Activated CD4-positive, alpha-beta T cell treated with anti-CD3 and anti-CD28 coated beads, Interleukin-2, amount 50 U/mL, for 1 hour (primary cell): ENCODE data around the gene L3MBTL4.
"Not testable (repeated sequence)": the region's sequence is repeated elsewhere in the genome, so short reads cannot be mapped to it uniquely, and the experiment has no call there.

Experiments used
- DNase-seq: peaks from one replicate; pipeline ENCODE4 v3.0.0-alpha.2; 2020

Gene L3MBTL4

GRCh38 chr18:6406075-6406909 lies 8.4 kb downstream of the L3MBTL4 start:
- DNase-seq: no peak

DNA sequence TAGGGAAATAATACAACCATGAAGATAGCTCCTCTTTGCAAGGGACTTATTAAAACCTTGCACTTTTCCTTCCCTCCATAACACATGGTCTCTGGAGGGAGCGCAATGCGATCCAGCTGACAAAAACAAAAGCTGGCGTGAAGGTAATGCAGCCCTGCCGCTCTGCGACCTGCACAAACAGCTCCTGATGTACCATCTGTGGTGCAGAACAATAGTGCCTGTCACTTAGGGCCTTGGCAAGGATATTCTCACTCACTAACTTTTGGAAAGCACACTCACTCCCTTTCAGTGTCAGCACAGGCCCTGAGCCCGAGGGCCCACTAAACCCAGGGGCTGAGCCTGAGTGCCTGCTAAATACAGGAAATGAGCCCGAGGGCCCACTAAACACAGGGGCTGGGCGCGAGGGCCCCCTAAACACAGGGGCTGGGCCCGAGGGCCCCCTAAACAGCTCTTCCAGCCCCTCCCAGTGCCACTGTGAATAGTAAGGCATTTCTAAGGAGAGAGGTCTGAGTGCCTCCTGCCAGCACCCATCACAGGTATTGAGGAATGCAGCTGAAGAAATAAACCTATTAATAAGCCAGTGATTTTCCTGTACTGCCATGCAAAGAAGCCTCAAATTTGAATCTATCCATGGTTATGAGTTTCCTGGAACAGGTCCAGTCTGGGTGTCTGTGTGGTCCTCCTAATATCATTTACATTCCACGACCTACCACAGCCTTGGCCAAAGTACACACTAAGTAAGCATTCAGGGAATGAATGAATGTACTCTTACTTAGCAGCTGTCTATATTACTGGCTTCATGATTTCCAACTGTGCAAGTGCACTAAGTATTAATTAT lies 9.3 kb downstream of the L3MBTL4 start:
- DNase-seq: no peak

GRCh38 chr18:6404834-6405233 lies 9.9 kb downstream of the L3MBTL4 start:
- no peak for DNase-seq

- no peak for DNase-seq
Observed at GRCh38 chr18:6401687-6402086, 13.0 kb downstream of the L3MBTL4 start.

DNA sequence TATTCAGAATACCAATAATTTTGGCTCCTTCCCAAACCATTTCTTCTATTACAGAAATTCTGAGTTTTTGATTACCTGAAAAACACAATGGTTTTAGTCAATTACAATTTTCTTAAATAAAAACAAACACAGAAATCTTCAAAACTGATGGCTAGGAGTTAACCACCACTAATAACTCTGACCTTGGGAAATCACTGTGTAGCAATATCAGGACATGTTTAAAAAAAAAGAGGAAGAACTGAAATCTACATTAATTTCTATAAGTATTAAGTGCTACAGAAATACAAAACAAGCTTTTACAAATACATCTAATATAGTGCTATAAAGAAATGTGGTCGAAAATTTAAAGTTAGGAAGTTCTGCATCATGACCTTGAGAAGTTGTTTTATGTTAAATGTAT lies 14.9 kb downstream of the L3MBTL4 start:
- no peak for DNase-seq

- DNase-seq: no peak
Observed at GRCh38 chr18:6397931-6398566, 16.7 kb downstream of the L3MBTL4 start.

DNA sequence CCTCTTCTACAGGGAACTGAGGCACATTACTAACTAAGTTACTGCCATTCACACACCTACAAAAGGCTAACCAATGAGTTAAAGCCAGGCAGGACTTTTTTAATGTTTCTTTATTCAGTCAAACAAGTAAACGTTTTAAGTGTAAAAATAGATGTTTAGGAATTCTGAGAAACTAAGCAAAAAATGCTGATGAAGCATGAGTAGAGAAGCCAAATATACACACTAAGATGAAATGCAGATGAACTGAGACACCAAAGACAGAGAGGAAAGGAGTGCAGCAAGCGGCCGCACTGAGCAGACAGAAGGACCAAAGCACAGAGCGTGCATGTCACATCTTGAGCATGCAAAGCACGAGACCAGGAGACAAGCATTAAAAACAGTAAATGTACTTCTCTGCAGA lies 17.9 kb downstream of the L3MBTL4 start:
- DNase-seq: no peak

- no peak for DNase-seq
Observed at GRCh38 chr18:6396276-6396675, 18.4 kb downstream of the L3MBTL4 start.

GRCh38 chr18:6389005-6389404 lies 25.7 kb downstream of the L3MBTL4 start:
- no peak for DNase-seq

DNA sequence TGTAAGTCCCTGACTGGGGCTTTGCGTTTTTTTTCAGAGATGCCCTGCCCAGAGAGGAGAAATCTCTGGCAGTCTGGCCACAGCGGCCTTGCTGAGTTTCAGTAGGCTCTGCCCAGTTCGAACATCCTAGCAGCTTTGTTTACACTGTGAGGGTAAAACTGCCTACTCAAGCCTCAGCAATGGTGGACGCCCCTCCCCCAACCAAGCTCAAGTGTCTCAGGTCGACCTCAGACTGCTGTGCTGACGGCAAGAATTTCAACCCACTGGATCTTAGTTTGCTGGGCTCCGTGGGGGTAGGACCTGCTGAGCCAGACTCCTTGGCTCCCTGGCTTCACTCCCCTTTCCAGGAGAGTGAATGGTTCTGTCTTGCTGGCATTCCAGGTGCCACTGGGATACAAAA lies 31.7 kb downstream of the L3MBTL4 start:
- DNase-seq: no peak

DNA sequence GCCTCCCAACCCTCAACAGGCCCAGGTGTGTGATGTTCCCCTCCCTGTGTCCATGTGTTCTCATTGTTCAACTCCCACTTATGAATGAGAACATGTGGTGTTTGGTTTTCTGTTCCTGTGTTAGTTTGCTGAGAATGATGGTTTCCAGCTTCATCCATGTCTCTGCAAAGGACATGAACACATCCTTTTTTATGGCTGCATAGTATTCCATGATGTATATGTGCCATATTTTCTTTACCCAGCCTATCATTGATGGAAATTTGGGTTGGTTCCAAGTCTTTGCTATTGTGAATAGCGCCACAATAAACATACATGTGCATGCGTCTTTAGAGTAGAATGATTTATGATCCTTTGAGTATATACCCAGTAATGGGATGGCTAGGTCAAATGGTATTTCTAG lies 37.2 kb downstream of the L3MBTL4 start:
- not testable (repeated sequence) for DNase-seq

- DNase-seq: no peak
Observed at GRCh38 chr18:6376433-6377229, 38.1 kb downstream of the L3MBTL4 start.

GRCh38 chr18:6374935-6375529 lies 39.7 kb downstream of the L3MBTL4 start:
- DNase-seq: no peak

DNA sequence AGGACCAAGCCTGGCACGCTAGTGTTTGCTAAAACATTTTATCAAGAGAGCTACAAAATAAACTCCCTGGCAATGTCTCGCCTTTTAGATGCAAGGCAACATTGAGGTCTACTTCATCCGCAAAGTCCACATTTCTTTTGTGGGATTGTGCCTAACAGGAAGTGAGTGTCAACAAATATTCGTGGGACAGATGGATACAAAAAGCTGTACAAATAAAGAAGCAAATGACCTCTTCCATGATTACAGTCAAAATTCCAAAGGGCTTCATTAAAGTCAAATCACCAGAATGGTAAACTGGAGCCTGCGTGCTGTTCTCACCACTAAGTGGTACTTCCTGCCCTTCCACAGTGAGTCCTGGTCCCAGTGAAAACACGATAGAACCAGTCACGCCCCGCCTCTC lies 40.4 kb downstream of the L3MBTL4 start:
- no peak for DNase-seq

DNA sequence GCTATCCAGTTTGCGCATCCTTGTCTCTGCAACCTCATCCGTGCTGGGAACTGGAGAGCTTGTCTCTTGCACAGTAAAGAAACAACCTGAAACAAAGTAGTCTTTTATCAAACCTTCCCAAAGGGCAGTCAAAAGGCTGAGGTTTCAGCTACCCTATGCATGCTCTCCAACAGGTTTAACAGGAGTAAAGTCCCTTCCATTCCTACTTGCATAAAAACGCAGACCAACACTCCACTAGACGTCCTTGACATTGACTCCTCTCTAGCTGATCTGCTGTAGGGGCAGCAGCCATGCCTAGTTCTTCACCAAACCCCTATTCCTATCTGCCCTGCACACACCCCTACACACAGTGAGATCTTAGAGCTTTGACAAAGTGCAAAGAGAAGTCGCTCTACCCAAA lies 41.5 kb downstream of the L3MBTL4 start:
- DNase-seq: no peak

- no peak for DNase-seq
Observed at GRCh38 chr18:6370886-6371635, 43.6 kb downstream of the L3MBTL4 start.

- no peak for DNase-seq
Observed at GRCh38 chr18:6370410-6370809, 44.3 kb downstream of the L3MBTL4 start.

- no peak for DNase-seq
Observed at GRCh38 chr18:6368017-6368416, 46.7 kb downstream of the L3MBTL4 start.

DNA sequence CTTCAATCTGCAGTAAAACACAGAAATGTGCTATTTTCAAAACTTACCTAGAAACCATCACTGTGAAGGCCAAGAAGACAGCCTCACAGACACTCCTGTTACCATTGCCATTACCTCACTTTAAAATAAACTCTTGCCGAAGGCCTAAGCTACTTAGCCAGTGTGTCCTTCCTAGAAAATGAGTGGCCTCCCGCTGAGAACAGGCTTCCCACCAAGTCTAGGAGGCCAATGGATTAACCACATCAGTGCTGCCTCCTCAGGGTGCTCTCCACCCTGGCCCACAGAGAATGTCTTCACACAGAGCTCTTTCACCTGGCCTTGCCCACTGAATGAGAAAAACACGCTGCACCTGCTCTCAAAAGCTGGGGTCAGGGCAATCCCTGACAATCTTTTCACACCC lies 47.5 kb downstream of the L3MBTL4 start:
- DNase-seq: no peak

DNA sequence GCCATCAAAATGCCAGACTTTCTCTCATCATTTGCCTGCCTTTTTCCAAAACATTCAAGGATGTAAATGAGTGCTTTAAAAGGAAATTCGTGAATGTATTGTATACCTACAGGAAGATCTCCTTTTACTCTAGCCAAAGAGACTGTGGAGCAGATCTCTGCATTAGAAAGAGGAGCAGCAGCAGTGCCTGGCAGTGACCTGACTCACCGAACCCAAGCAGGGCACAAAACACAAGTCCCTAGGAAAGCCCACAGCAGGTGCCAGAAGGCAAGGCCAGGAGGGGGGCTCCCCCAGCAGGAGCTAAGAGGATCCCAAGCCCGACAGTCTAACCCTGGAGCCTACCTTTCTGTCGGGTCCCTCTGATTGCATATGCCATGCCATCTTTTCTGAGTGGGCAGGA lies 47.9 kb downstream of the L3MBTL4 start:
- no peak for DNase-seq

GRCh38 chr18:6365385-6365784 lies 49.3 kb downstream of the L3MBTL4 start:
- DNase-seq: no peak

GRCh38 chr18:6363216-6363615 lies 51.5 kb downstream of the L3MBTL4 start:
- DNase-seq: no peak
